Esophagus muscularis mucosa (tissue), 4 donors: ENCODE results near the gene RERE. TPM values are rescaled to one million over a fixed set of nuclear protein-coding genes. Genes with fewer than 3 reads are reported as not detected.
"Not testable (repeated sequence)": the region's sequence is repeated elsewhere in the genome, so short reads cannot be mapped to it uniquely, and the experiment has no call there.

ENCODE experiments used
- DNase-seq: peaks from one replicate; pipeline ENCODE4 v3.0.0-alpha.2; 2017; ENCODE audit errors: extremely low spot score
- H3K27ac ChIP-seq, 4 donors: fragments of 200-600 bp; sonication (generic); replicated peaks in 1 of 4; 1 replicate in 3 of 4; 2 replicates in 1 of 4; pipeline ENCODE4 v1.5.1; 2016 to 2019; ENCODE audit warnings: mild to moderate bottlenecking in 1 of 4
- H3K27me3 ChIP-seq, 4 donors: fragments of 200-600 bp; sonication (generic); one replicate each; pipeline versions ENCODE4 v1.5.1 to v1.6.0; 2016 to 2019
- H3K36me3 ChIP-seq, 4 donors: fragments of 200-600 bp; sonication (generic); one replicate each; pipeline ENCODE4 v1.5.1; 2016 to 2019
- H3K4me1 ChIP-seq, 4 donors: fragments of 200-600 bp; sonication (generic); one replicate each; pipeline ENCODE4 v1.5.1; 2016 to 2019
- H3K4me3 ChIP-seq, 4 donors: fragments of 200-600 bp; sonication (generic); 1 replicate in 2 of 4; 2 replicates in 2 of 4; pipeline ENCODE4 v1.5.1; 2016 to 2019; ENCODE audit warnings: mild to moderate bottlenecking in 4 of 4, moderate library complexity in 1 of 4
- H3K9me3 ChIP-seq, 4 donors: fragments of 200-600 bp; sonication (generic); 1 replicate in 3 of 4; 2 replicates in 1 of 4; pipeline ENCODE4 v1.5.1; 2016 to 2019
- EP300 ChIP-seq: sonication (generic); formaldehyde crosslinking; IDR thresholded peaks from one replicate; pipeline ENCODE4 v1.6.1; 2017; ENCODE audit warnings: antibody characterized with exemption
- POLR2A ChIP-seq: fragments of 450-650 bp; IDR thresholded peaks from one replicate; pipeline ENCODE4 v1.6.1; 2017; ENCODE audit warnings: antibody characterized with exemption, moderate library complexity, mild to moderate bottlenecking, low read depth
- POLR2AphosphoS5 ChIP-seq, 2 donors: sonication (generic); formaldehyde crosslinking; IDR thresholded peaks; one replicate each; pipeline ENCODE4 v1.6.1; 2017; ENCODE audit warnings: antibody characterized with exemption in 2 of 2
- WGBS: methylation state at CpG from one replicate; pipeline ENCODE4 v1.1.5; 2018; 5-methylcytosine and 5-hydroxymethylcytosine counted together
- intact Hi-C: fragments of 100-400 bp; cut with DNase I; formaldehyde crosslinking; loops from one replicate; pipeline ENCODE4 v1.15.1; 2023
- total RNA-seq, 4 donors: library from RNA; depleted of rRNA; stranded (reverse); fragments of >200 nt; gene quantifications; one replicate each; pipeline versions ENCODE4 v1.1.0 to v1.2.1, GENCODE V29; 2016
- TF ChIP-seq, protein P1 (sequence below), 3 experiments: fragments of 200-600 bp in 2 of 3; fragments of 450-650 bp in 1 of 3; sonication (generic) in 2 of 3; IDR thresholded peaks; one replicate each; pipeline ENCODE4 v1.5.1; 2017 to 2019; ENCODE audit warnings: antibody characterized with exemption in 3 of 3, mild to moderate bottlenecking in 2 of 3, moderate library complexity in 1 of 3

The RERE gene
- total RNA-seq, 4 donors from 2014 or later: 133 to 212 (median 168) TPM

DNA sequence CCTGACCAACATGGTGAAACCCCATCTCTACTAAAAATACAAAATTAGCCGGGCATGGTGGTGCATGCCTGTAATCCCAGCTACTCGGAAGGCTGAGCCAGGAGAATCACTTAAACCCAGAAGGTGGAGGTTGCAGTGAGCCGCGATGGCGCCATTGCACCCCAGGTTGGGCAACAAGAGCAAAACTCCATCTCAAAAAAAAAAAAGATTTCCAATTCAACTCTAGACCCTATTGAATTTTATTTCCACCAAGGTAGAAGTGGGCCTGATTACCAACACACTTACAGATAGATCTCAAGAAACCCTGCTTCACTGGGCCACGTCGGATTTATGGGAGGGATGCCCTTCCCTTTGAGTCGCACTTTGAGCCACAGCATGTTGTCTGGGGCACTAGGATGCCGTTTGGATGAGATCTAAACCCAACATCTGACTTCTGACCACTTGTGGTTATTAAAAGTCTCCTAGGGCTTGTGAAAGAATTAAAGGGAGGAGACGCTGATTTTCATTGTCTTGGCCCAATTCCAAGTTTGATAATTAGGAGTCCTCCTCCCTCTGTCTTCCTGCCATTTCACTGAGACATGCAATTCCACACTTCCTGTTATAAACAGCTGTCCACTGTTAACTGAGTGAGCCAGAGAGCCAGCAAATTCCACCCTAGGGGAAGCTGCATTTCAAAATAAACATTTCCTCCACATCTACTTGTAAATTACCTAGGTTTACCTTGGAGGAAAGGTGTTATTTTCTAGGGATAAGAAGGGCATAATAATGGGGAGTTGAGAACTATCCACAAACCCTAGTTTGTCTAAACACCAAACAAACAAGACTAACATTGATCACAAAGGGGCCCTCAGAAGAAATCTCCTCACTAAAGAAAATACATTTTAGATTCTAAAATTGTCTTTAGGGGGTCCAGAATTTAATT is 5.2 kb upstream of the RERE start:
- H3K27me3 ChIP-seq: no peaks in the 10 kb centered on the region
- H3K4me3 ChIP-seq: no peak overlapping the region
- TF ChIP-seq POLR2A (no peak), POLR2AphosphoS5 (IDR thresholded peaks at IDR 0.05) (peak; percentile 39 to 41)
- H3K4me1 ChIP-seq: peaks cover 18 to 29% (median 25%) of the 10 kb centered on the region in 4 donors
- intact Hi-C loops: no loop called here
- 59% methylated on average over 9 of the region's 10 CpGs for WGBS
- H3K9me3 ChIP-seq: no peaks in the 10 kb centered on the region
- no peaks in the 10 kb centered on the region for H3K36me3 ChIP-seq
- H3K27ac ChIP-seq: peak overlapping the region; percentile 18 to 55 (median 45)
- DNase-seq: no peak

DNA sequence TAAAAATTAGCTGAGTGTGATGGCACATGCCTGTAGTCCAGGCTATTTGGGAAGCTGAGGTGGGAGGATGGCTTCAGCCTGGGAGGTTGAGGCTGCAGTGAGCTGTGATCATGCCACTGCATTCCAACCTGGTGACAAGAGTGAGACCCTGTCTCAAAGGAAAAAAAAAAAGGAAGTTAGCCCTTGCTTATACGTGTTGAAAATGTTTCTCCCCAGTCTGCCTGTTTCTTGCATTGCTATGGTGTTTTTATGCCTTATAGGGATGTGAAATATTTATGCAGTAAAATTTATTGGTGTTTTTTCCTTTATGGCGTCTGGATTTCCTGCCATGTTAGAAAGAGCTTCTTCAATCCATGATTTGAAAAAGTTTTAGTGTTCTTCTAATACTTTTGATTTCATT is 3.6 kb upstream of the RERE start:
- no peaks in the 10 kb centered on the region for H3K27me3 ChIP-seq
- WGBS: 71% methylated on average over 2 of the region's 2 CpGs
- H3K4me1 ChIP-seq: peaks cover 24 to 34% (median 28%) of the 10 kb centered on the region in 4 donors
- H3K4me3 ChIP-seq: no peak overlapping the region
- H3K36me3 ChIP-seq: no peaks in the 10 kb centered on the region
- TF ChIP-seq POLR2AphosphoS5 (IDR thresholded peaks at IDR 0.05): no peak
- TF ChIP-seq POLR2A: no peak
- TF ChIP-seq, protein P1, sequence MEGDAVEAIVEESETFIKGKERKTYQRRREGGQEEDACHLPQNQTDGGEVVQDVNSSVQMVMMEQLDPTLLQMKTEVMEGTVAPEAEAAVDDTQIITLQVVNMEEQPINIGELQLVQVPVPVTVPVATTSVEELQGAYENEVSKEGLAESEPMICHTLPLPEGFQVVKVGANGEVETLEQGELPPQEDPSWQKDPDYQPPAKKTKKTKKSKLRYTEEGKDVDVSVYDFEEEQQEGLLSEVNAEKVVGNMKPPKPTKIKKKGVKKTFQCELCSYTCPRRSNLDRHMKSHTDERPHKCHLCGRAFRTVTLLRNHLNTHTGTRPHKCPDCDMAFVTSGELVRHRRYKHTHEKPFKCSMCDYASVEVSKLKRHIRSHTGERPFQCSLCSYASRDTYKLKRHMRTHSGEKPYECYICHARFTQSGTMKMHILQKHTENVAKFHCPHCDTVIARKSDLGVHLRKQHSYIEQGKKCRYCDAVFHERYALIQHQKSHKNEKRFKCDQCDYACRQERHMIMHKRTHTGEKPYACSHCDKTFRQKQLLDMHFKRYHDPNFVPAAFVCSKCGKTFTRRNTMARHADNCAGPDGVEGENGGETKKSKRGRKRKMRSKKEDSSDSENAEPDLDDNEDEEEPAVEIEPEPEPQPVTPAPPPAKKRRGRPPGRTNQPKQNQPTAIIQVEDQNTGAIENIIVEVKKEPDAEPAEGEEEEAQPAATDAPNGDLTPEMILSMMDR (IDR thresholded peaks at IDR 0.05): no peak
- TF ChIP-seq EP300: no peak
- no peaks in the 10 kb centered on the region for H3K9me3 ChIP-seq
- peak; percentile 8 for DNase-seq
- intact Hi-C loops: no loop called here
- no peak overlapping the region for H3K27ac ChIP-seq

DNA sequence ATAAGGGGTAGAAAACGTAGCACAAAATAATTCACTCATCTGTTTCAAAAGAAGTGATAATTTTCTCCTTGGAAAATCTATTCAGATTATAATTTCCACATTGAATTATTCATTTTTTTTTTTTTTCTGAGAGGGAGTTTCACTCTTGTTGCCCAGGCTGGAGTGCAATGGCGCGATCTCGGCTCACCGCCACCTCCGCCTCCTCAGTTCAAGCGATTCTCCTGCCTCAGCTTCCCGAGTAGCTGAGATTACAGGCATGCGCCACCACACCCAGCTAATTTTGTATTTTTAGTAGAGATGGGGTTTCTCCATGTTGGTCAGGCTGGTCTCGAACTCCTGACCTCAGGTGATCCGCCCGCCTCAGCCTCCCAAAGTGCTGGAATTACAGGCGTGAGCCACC is 1.3 kb upstream of the RERE start:
- H3K9me3 ChIP-seq, H3K27me3 ChIP-seq, H3K36me3 ChIP-seq, intact Hi-C loops, DNase-seq: not testable (repeated sequence)
- Histone ChIP-seq H3K27ac (peak overlapping the region; percentile 93 to 98 (median 97)), H3K4me1 (peaks cover 39 to 57% (median 50%) of the 10 kb centered on the region in 4 donors), H3K4me3 (peak overlapping the region in 2 of 4 donors; percentile 78 to 89)
- WGBS: 87% methylated on average over 13 of the region's 13 CpGs

DNA sequence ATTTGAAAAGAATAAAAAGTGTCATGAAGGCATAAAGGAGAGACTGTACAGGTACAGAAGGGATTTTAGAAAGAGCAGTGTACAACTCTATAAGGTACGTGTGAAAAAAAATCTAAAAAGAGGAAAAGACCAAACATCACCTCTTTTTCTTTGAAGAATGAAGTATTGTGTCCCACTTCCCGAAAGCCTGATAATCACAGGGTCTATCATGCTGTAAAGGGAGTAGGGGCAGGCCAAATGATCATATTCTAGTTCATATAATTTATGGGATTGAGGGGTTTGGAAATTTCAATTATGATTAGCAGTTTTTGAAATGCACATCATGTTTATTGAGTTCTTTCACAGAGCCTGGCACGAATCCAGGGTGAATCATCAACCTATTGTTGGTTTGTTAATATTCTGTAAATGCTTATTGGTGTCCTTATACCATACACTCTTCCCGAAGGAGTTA is 910 bp upstream of the RERE start:
- H3K27ac ChIP-seq: peak overlapping the region; percentile 93 to 98 (median 97)
- H3K4me3 ChIP-seq: peak overlapping the region; percentile 69 to 89 (median 83)
- H3K36me3 ChIP-seq: no peaks in the 10 kb centered on the region
- intact Hi-C loops: no loop called here
- H3K27me3 ChIP-seq: no peaks in the 10 kb centered on the region
- TF ChIP-seq EP300: no peak
- TF ChIP-seq POLR2AphosphoS5 (IDR thresholded peaks at IDR 0.05): no peak
- no peak for TF ChIP-seq POLR2A
- TF ChIP-seq, protein P1 (IDR thresholded peaks at IDR 0.05): no peak
- peaks cover 39 to 58% (median 54%) of the 10 kb centered on the region in 4 donors for H3K4me1 ChIP-seq
- 10% methylated on average over 4 of the region's 4 CpGs for WGBS
- H3K9me3 ChIP-seq: no peaks in the 10 kb centered on the region
- DNase-seq: peak; percentile 77

DNA sequence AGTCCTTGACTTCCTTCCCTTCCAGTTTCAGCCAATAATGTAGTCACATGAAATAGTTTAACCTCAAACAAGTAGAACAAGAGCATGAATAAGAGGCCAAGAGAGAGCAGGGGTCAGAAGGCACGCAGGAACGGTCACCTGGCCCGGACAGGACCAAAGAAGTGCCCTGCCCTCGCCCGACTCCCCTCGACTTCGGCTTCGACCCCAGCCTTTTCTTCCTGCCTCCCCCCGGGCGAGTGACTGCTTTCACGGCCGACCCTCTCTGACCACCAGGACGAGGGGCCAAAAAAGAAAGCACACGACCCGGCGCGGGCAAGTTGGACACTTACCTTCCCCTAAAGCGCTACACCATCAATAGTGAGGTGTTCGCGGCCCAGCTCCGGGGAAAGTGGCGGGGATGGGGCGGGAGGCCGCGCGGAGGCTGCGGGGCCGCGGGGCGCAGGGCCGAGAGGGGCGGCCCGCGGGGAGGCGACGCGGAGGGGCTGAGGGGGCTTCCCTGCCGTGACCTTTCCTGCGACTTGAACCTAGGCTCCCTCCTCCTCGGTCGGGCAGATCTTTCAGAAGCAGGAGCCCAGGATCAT is 519 bp downstream of the RERE start:
- H3K27me3 ChIP-seq: no peaks in the 10 kb centered on the region
- 1% methylated on average over 37 of the region's 41 CpGs for WGBS
- no peaks in the 10 kb centered on the region for H3K36me3 ChIP-seq
- peaks cover 38 to 58% (median 55%) of the 10 kb centered on the region in 4 donors for H3K4me1 ChIP-seq
- H3K9me3 ChIP-seq: no peaks in the 10 kb centered on the region
- intact Hi-C loops: no loop called here
- TF ChIP-seq, protein P1 (IDR thresholded peaks at IDR 0.05): peak in 1 of 3 experiments; percentile 4
- TF ChIP-seq EP300: no peak
- no peak for TF ChIP-seq POLR2A
- TF ChIP-seq POLR2AphosphoS5 (IDR thresholded peaks at IDR 0.05): no peak
- H3K27ac ChIP-seq: peak overlapping the region; percentile 93 to 98 (median 97)
- H3K4me3 ChIP-seq: peak overlapping the region; percentile 69 to 89 (median 83)
- no peak for DNase-seq
